Renal cortical epithelial cell (primary cell): ENCODE measurements around the gene AIF1L. TPM values are rescaled to one million over a fixed set of nuclear protein-coding genes. Genes with fewer than 3 reads are reported as not detected.

ENCODE experiments used
- DNase-seq: peaks from one replicate; pipeline ENCODE4 v3.0.0-alpha.2; 2011; ENCODE audit warnings: low read depth
- total RNA-seq: library from RNA; depleted of rRNA; stranded (reverse); fragments of >200 nt; gene quantifications from 2 replicates; pipeline ENCODE4 v1.2.3, GENCODE V29; 2014

The AIF1L gene
- total RNA-seq, 1 donor from 2014 or later: 450 TPM

GRCh38 chr9:131167936-131168335 is 71.6 kb downstream of the AIF1L start:
- no peak for DNase-seq

- no peak for DNase-seq
Measured at GRCh38 chr9:131169563-131170240, 73.4 kb downstream of the AIF1L start.

Other genes starting within 250 kb of the AIF1L start
- gene QRFP, start 199.7 kb upstream of the AIF1L start, total RNA-seq: not detected in 2 replicates
- gene FIBCD1, start 157.3 kb upstream of the AIF1L start, total RNA-seq: 0.52 and 7.9 TPM in 2 replicates
- 0.05 TPM in 1 of 2 replicates, not detected in the other for gene LAMC3, start 87.4 kb upstream of the AIF1L start, total RNA-seq
- 11.5 and 40.6 TPM in 2 replicates for gene NUP214, start 29.1 kb downstream of the AIF1L start, total RNA-seq
- gene FAM78A, start 180.0 kb downstream of the AIF1L start, total RNA-seq: 0.17 and 0.85 TPM in 2 replicates
- 8.0 and 9.9 TPM in 2 replicates for gene PLPP7, start 193.2 kb downstream of the AIF1L start, total RNA-seq